ENCODE data around the gene FMNL2.
"Not testable (repeated sequence)": the region's sequence is repeated elsewhere in the genome, so short reads cannot be mapped to it uniquely, and the experiment has no call there.

Gene FMNL2

DNA sequence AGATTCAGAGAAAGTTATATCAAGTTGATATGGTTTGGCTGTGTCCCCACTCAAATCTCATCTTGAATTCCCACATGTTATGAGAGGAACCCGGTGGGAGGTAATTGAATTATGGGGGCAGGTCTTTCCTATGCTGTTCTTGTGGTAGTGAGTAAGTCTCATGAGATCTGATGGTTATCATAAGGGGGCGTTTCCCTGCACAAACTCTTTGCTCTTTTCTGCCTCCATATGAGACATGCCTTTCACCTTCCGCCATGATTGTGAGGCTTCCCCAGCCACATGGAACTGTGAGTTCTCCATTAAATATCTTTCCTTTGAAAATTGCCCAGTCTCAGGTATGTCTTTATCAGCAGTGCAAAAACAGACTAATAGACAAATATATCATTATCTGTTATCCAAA is 187.5 kb downstream of the FMNL2 start:
- DNase-seq (ENCODE audit: low read depth in 2 of 2), result not testable (repeated sequence)

DNA sequence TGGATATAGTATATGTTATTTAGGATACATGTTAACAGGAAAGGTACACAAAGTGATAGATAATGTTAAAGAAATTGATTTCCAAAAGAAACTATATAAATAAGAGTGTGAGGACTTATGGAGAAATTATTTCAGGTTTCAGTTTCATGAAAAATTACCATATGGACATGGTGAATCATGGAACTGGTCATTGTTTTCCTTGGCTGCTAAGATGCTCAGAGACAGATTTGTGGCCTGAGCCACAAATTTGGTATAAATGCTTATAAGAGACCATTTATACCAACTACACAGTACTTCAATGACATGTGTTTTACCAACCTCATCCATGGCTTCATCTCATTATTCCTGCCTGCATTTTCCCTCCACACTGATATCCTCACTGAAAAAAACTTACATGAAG is 188.1 kb downstream of the FMNL2 start:
- DNase-seq (ENCODE audit: low read depth in 2 of 2), result no peak

- no peak for DNase-seq (ENCODE audit: low read depth in 2 of 2)
Observed at GRCh38 chr2:152525277-152525838, 190.4 kb downstream of the FMNL2 start.

- DNase-seq (ENCODE audit: low read depth in 2 of 2), result no peak
Observed at GRCh38 chr2:152529420-152530115, 194.6 kb downstream of the FMNL2 start.

- DNase-seq (ENCODE audit: low read depth in 2 of 2), result no peak
Observed at GRCh38 chr2:152532241-152532640, 197.3 kb downstream of the FMNL2 start.

- DNase-seq (ENCODE audit: low read depth in 2 of 2), result no peak
Observed at GRCh38 chr2:152534460-152535135, 199.6 kb downstream of the FMNL2 start.

- no peak for DNase-seq (ENCODE audit: low read depth in 2 of 2)
Observed at GRCh38 chr2:152537081-152537651, 202.2 kb downstream of the FMNL2 start.

GRCh38 chr2:152539424-152539823 is 204.4 kb downstream of the FMNL2 start:
- DNase-seq (ENCODE audit: low read depth in 2 of 2), result no peak

DNA sequence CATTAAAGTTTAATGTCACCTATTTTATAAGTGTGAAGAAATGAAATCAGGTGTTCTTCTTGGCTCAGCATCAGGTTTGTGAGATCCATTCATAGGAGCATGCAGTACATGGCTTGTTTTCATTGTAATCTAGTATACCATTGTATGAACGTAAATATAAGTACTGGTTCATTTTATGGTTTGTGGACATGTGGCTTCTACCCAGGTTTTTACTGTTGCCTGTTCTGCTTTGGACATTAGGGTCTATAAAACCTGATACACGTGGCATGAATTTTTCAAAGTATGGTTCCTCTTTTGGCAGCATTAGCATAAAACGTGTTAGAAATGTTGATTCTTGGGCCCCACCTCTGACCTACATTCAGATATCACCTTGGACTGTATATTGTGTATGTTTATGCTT is 206.7 kb downstream of the FMNL2 start:
- no peak for DNase-seq (ENCODE audit: low read depth in 2 of 2)

GRCh38 chr2:152542337-152542994 is 207.5 kb downstream of the FMNL2 start:
- no peak for DNase-seq (ENCODE audit: low read depth in 2 of 2)

GRCh38 chr2:152542995-152543481 is 208.1 kb downstream of the FMNL2 start:
- DNase-seq (ENCODE audit: low read depth in 2 of 2), result no peak

GRCh38 chr2:152543717-152544116 is 208.7 kb downstream of the FMNL2 start:
- no peak for DNase-seq (ENCODE audit: low read depth in 2 of 2)

DNA sequence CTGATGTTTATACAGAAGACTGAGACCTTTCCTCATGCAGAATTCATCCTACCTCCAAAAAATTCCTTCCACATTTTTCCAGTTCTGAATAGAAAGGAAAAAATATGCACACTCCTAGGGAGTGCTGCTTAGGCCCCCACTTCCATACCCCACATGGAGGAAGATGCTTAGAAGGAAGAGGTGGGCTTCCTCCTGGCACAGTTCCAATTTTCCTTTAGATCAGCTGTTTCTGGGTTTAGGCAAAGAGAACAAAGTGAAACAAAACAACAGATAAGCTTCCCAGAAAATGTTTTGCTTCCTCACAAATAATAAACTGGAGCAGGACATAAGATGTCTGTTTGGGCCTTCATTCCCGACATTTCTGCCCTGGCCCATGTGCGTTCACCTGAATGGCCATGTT is 209.7 kb downstream of the FMNL2 start:
- DNase-seq (ENCODE audit: low read depth in 2 of 2), result no peak

GRCh38 chr2:152546230-152546837 is 211.4 kb downstream of the FMNL2 start:
- no peak for DNase-seq (ENCODE audit: low read depth in 2 of 2)

DNA sequence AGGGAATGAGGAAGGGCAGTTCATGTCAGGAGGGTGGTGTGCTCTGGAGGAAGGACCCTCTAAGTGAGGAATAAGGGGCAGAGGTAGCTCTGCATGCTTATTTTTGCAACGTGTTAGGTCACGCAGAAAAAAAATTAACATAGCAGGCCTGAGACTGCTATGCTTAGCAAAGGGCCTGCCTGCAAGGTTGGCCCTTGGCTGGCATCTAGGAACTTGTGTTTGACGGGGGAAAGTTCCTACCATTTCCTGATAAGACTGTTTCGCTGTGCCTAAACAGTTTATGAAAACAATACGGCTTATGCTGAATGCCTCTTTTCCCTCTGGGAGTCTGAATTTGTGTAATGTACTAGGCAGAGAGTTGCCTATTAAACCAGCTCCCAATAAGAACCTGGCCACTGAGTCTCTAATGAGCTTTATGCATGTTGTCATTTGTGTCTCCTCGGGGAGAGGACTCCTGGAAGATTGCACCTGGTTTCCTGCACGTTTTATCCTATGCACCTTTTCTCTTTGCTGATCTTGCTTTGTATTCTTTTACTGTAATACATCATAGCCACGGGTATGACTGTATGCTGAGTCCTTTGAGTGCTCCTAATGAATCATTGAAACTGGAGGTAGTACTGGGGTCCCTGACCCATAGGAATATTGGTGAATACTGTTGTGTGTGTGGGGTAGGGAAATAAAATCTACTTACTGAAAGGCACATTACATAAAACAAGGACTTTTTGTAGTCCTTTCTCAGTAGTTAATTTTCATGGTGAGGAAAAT is 213.3 kb downstream of the FMNL2 start:
- no peak for DNase-seq (ENCODE audit: low read depth in 2 of 2)

DNA sequence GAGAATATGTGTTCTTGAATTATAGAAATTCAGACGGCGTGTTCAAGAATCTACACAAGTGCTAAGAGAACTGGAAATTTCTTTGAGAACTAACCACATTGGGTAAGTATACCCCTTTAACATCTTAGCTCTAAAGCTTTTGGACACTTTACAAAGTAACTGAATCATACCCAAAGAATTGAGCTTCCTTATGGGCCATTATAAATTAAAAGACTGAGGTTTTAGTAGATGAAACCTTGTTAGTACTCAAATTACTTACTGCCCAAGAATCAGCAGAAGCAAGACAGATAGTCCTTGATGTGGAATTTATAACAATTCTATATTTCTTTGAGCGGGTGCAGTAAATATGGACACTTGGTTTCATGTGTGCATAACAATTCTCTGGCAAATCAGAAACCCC is 214.0 kb downstream of the FMNL2 start:
- DNase-seq (ENCODE audit: low read depth in 2 of 2), result no peak

GRCh38 chr2:152549423-152549822 is 214.4 kb downstream of the FMNL2 start:
- no peak for DNase-seq (ENCODE audit: low read depth in 2 of 2)

GRCh38 chr2:152550386-152550785 is 215.4 kb downstream of the FMNL2 start:
- no peak for DNase-seq (ENCODE audit: low read depth in 2 of 2)

DNA sequence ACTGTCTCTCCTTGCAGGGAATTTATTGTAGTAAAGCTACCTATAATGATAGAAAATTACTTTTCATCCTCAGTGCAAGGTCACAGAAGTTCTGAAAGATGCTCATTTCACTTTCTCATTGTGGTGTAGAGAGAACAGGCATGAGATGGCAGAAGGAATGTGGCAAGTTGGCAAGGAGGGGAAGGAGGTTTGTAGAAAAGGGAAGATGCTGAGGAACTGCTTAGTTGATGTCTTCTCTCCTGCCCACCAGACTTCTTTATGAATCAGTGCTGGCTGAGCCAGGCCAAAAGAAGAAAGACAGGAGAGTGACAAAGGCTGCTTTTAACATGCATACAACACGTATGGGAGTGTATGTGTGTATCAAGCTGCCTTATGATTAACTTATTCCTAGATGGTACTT is 217.9 kb downstream of the FMNL2 start:
- DNase-seq (ENCODE audit: low read depth in 2 of 2), result no peak

DNA sequence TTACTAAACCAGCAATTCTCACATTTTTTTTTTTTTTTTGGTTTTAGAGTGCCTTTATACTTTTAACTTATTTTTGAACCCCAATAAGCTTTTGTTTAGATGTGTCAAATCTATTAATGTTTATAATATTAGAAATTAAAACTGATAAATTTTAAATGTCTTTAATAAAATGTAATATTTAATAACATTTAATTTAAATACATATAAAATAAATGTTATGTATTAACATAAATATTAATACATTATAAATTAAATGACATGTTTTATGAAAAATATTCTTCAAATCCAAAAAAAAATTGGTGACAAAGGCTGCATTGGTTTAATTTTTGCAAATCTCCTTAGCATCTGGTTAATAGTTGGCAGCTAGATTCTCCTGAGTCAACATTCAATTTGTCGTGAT is 218.5 kb downstream of the FMNL2 start:
- no peak for DNase-seq (ENCODE audit: low read depth in 2 of 2)

DNA sequence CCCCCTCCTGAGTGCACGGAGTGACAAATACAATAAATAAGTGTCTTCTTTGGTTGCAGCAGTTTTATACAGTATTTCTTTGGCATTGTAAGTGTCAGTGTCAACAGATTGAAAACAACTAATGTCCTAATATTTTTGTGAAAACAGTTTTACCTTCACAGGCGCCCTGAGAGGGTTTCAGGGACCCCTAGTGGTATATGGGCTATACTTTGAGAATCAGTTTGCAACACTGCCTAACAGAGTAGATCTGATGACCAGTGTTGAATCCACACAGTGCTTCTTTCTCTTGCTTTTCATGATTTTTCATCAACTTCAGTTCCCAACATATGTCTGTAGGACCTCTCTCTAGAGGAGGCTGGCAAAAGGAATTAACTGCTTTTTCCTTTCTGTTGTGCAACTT is 220.1 kb downstream of the FMNL2 start:
- no peak for DNase-seq (ENCODE audit: low read depth in 2 of 2)

Measured in stimulated activated CD8-positive, alpha-beta memory T cell treated with anti-CD3 and anti-CD28 coated beads, Interleukin-7, amount 100 ng/mL, for 4 hours (primary cell).